Subcutaneous adipose tissue (tissue), 4 donors: ENCODE data around the gene MEAK7. TPM values are rescaled to one million over a fixed set of nuclear protein-coding genes. Genes with fewer than 3 reads are reported as not detected.

Source experiments
- CTCF ChIP-seq: fragments of 450-650 bp; IDR thresholded peaks from one replicate; pipeline ENCODE4 v1.5.1; 2016; ENCODE audit warnings: low read depth, mild to moderate bottlenecking, control low read depth, antibody characterized with exemption, moderate library complexity
- total RNA-seq, 4 donors: library from RNA; depleted of rRNA; stranded (reverse); fragments of >200 nt; gene quantifications; one replicate each; pipeline ENCODE4 v1.1.0, GENCODE V29; 2016

Gene MEAK7
- total RNA-seq, 4 donors from 2014 or later: 4.2 to 14.3 (median 11.8) TPM

- no peak for TF ChIP-seq CTCF
Measured at GRCh38 chr16:84484579-84485254, 19.7 kb downstream of the MEAK7 start.

GRCh38 chr16:84483882-84484565 is 20.4 kb downstream of the MEAK7 start:
- no peak for TF ChIP-seq CTCF

- no peak for TF ChIP-seq CTCF
Measured at GRCh38 chr16:84482951-84483881, 21.2 kb downstream of the MEAK7 start.

- TF ChIP-seq CTCF: no peak
Measured at GRCh38 chr16:84482001-84482891, 22.2 kb downstream of the MEAK7 start.

GRCh38 chr16:84481051-84481735 is 23.3 kb downstream of the MEAK7 start:
- no peak for TF ChIP-seq CTCF

- TF ChIP-seq CTCF: no peak
Measured at GRCh38 chr16:84479716-84480450, 24.6 kb downstream of the MEAK7 start.
